B cell (primary cell): ENCODE data around the gene NMU. TPM values are rescaled to one million over a fixed set of nuclear protein-coding genes. Genes with fewer than 3 reads are reported as not detected.

ENCODE experiments used
- ATAC-seq: fragments of 200-7000 bp; cut with Tn5 transposase; one replicate; pipeline ENCODE4 v1.10.0; 2021; ENCODE audit warnings: low read depth, mild to moderate bottlenecking, moderate number of reproducible peaks, moderate library complexity
- CTCF ChIA-PET: fragments of 350-600 bp; sonication (Branson Sonifier 250); formaldehyde crosslinking; loops from one replicate; lab custom pipeline; 2021; ENCODE audit warnings: antibody characterized with exemption, inconsistent platforms; lab: Charles Lee
- POLR2A ChIA-PET: fragments of 350-600 bp; sonication (Branson Sonifier 250); formaldehyde crosslinking; loops from one replicate; lab custom pipeline; 2021; ENCODE audit warnings: antibody characterized with exemption; lab: Charles Lee
- DNase-seq: peaks from one replicate; pipeline ENCODE4 v3.0.0; 2013
- H2AFZ ChIP-seq: 2 replicates; pipeline ENCODE4 v1.6.1; 2012; ENCODE audit warnings: mild to moderate bottlenecking, low read depth, low read length; ENCODE audit not compliant: insufficient read depth, poor library complexity, severe bottlenecking
- H3K27ac ChIP-seq, 2 donors: 1 replicate in 1 of 2; 2 replicates in 1 of 2; pipeline ENCODE4 v1.5.1; 2012 to 2013; ENCODE audit warnings: low read length in 2 of 2, mild to moderate bottlenecking in 2 of 2, moderate library complexity in 1 of 2
- H3K27me3 ChIP-seq, 4 experiments: fragments of 200-600 bp in 1 of 4; sonication (generic) in 1 of 4; replicated peaks in 1 of 4; 1 replicate in 2 of 4; 2 replicates in 2 of 4; pipeline versions ENCODE4 v1.6.1 to v1.7.0; 2013 to 2016; ENCODE audit warnings: low read length in 3 of 4, mild to moderate bottlenecking in 2 of 4, mixed read lengths in 1 of 4, moderate library complexity in 1 of 4; ENCODE audit not compliant: insufficient read depth in 4 of 4, control insufficient read depth in 3 of 4; ENCODE audit errors: control extremely low read depth in 1 of 4
- H3K36me3 ChIP-seq, 2 experiments: replicated peaks in 1 of 2; 1 replicate in 1 of 2; 2 replicates in 1 of 2; pipeline versions ENCODE4 v1.6.1 to v1.7.1; 2013; ENCODE audit warnings: low read length in 1 of 2; ENCODE audit not compliant: insufficient read depth in 2 of 2, control insufficient read depth in 1 of 2; ENCODE audit errors: control extremely low read depth in 1 of 2, extremely low read depth in 1 of 2
- H3K4me1 ChIP-seq, 2 donors: fragments of 200-600 bp in 1 of 2; sonication (generic) in 1 of 2; 1 replicate in 1 of 2; 2 replicates in 1 of 2; pipeline versions ENCODE4 v1.5.1 to v1.6.1; 2013 to 2017; ENCODE audit warnings: low read length in 2 of 2; ENCODE audit not compliant: control insufficient read depth in 2 of 2, insufficient read depth in 2 of 2
- H3K4me2 ChIP-seq: replicated peaks from 2 replicates; pipeline ENCODE3; 2012; ENCODE audit warnings: mild to moderate bottlenecking, low read depth, low read length; ENCODE audit not compliant: poor library complexity, severe bottlenecking
- H3K4me3 ChIP-seq, 5 experiments: fragments of 200-600 bp in 1 of 5; sonication (generic) in 1 of 5; 1 replicate in 3 of 5; 2 replicates in 2 of 5; pipeline versions ENCODE4 v1.5.1 to v1.7.0; 2011 to 2016; ENCODE audit warnings: low read length in 4 of 5, mild to moderate bottlenecking in 4 of 5, low read depth in 2 of 5, control low read depth in 1 of 5, moderate library complexity in 1 of 5; ENCODE audit not compliant: insufficient read depth in 1 of 5; ENCODE audit errors: control extremely low read depth in 1 of 5, extremely low read depth in 1 of 5
- H3K79me2 ChIP-seq: fragments of 200-600 bp; sonication (generic); one replicate; pipeline ENCODE4 v1.6.0; 2016; ENCODE audit warnings: low read length; ENCODE audit not compliant: control insufficient read depth, insufficient read depth
- H3K9ac ChIP-seq: fragments of 200-600 bp; sonication (generic); 2 replicates; pipeline ENCODE4 v1.6.1; 2017; ENCODE audit warnings: mild to moderate bottlenecking, low read length, moderate library complexity
- H3K9me3 ChIP-seq, 3 donors: one replicate each; pipeline versions ENCODE4 v1.6.1 to v1.7.1; 2013; ENCODE audit warnings: low read length in 2 of 3; ENCODE audit not compliant: control insufficient read depth in 2 of 3, insufficient read depth in 1 of 3; ENCODE audit errors: control extremely low read depth in 1 of 3
- H4K20me1 ChIP-seq: 2 replicates; pipeline ENCODE4 v1.6.0; 2012; ENCODE audit warnings: mild to moderate bottlenecking, low read length; ENCODE audit not compliant: insufficient read depth, control insufficient read depth, poor library complexity, severe bottlenecking
- H3K27ac Mint-ChIP-seq: one replicate; pipeline ENCODE4 v1.8.0; 2021; ENCODE audit warnings: mixed read lengths
- H3K27me3 Mint-ChIP-seq: one replicate; pipeline ENCODE4 v1.8.0; 2021; ENCODE audit warnings: mixed read lengths
- H3K4me1 Mint-ChIP-seq: one replicate; pipeline ENCODE4 v1.8.0; 2021; ENCODE audit warnings: mixed read lengths
- H3K4me3 Mint-ChIP-seq: one replicate; pipeline ENCODE4 v1.8.0; 2021; ENCODE audit warnings: mixed read lengths
- H3K9me3 Mint-ChIP-seq: one replicate; pipeline ENCODE4 v1.8.0; 2022; ENCODE audit warnings: mixed read lengths; ENCODE audit not compliant: insufficient read depth
- CTCF ChIP-seq: fragments of 200-600 bp; IDR thresholded peaks from one replicate; pipeline ENCODE4 v1.8.0; 2022; ENCODE audit warnings: antibody characterized with exemption, mild to moderate bottlenecking
- EZH2 ChIP-seq: IDR thresholded peaks from 2 replicates; pipeline ENCODE4 v1.6.1; 2012; ENCODE audit warnings: borderline replicate concordance, low read depth, mild to moderate bottlenecking, moderate library complexity, low read length; ENCODE audit not compliant: insufficient read depth, poor library complexity, severe bottlenecking
- WGBS: methylation state at CpG from one replicate; pipeline ENCODE4 v1.1.5; 2013; ENCODE audit warnings: missing lambda C conversion rate; ENCODE audit not compliant: insufficient coverage; 5-methylcytosine and 5-hydroxymethylcytosine counted together
- intact Hi-C: fragments of 100-400 bp; cut with micrococcal nuclease; formaldehyde crosslinking; loops from one replicate; pipeline ENCODE4 v1.10.0; 2022
- polyA plus RNA-seq: library from polyadenylated mRNA; depleted of rRNA; stranded (reverse); fragments of >200 nt; gene quantifications from 2 replicates; pipeline ENCODE4 v1.2.3, GENCODE V29; 2012
- total RNA-seq, 2 donors: library from RNA; stranded (reverse); fragments of 120-200 nt in 1 of 2; gene quantifications; 1 replicate in 1 of 2; 2 replicates in 1 of 2; pipeline versions ENCODE4 v1.2.3 to v1.2.4, GENCODE V29; 2013 to 2022

Gene NMU
- total and polyA plus RNA-seq, 2 donors (not counting 1 experiment from before 2014, with no cell fraction given): not detected

DNA sequence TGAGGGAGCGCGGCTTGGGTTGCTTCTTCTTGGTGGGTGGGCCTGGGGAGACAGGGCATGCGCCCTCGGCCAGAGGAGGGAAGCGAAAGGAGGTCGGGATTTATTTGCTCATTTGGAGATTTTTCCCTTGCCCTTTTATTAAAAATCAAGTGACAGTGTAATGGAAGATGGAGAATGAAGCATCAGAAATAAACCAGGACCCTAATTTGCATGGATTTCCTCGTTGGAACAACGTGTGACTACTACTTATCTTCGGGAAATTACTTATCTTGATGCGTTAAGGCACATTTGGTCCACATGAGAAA is 88.7 kb downstream of the NMU start:
- Mint-ChIP-seq H3K27me3 (peaks cover 6% of the 10 kb centered on the region), H3K27ac (peak overlapping the region; percentile 93), H3K4me1 (peaks cover 30% of the 10 kb centered on the region), H3K9me3 (no peaks in the 10 kb centered on the region), H3K4me3 (peak overlapping the region; percentile 97)
- peak overlapping the region; percentile 85 for H3K9ac ChIP-seq
- H3K4me2 ChIP-seq: peak overlapping the region; percentile 95
- intact Hi-C loops: loop anchor here (2.0 to 10.0 kb wide), 3 partner anchors 917 to 1431 kb away; partner anchors contain the start of genes POLR2B, REST and SRP72
- POLR2A ChIA-PET: no interaction called here
- H3K27ac ChIP-seq: peak overlapping the region; percentile 59 to 77
- H3K4me1 ChIP-seq: peaks cover 6 to 9% of the 10 kb centered on the region in 2 donors
- H3K9me3 ChIP-seq: peaks cover 0 to 3% (median 0%) of the 10 kb centered on the region in 3 donors
- no peaks in the 10 kb centered on the region for H3K36me3 ChIP-seq
- WGBS: 0% methylated on average over 2 of the region's 10 CpGs
- CTCF ChIA-PET: interaction anchor here (0.8 kb wide), 1 partner anchor 199 kb away, joined by 4 read pairs; no protein-coding TSS in a partner anchor
- TF ChIP-seq CTCF: no peak
- TF ChIP-seq EZH2: no peak
- peaks cover 5% of the 10 kb centered on the region for H4K20me1 ChIP-seq
- no peaks in the 10 kb centered on the region for H3K27me3 ChIP-seq
- peak overlapping the region; percentile 97 for H2AFZ ChIP-seq
- peak overlapping the region; percentile 67 to 95 (median 79) for H3K4me3 ChIP-seq
- H3K79me2 ChIP-seq: peaks cover 27% of the 10 kb centered on the region
- DNase-seq (no peak), ATAC-seq (no peak)

DNA sequence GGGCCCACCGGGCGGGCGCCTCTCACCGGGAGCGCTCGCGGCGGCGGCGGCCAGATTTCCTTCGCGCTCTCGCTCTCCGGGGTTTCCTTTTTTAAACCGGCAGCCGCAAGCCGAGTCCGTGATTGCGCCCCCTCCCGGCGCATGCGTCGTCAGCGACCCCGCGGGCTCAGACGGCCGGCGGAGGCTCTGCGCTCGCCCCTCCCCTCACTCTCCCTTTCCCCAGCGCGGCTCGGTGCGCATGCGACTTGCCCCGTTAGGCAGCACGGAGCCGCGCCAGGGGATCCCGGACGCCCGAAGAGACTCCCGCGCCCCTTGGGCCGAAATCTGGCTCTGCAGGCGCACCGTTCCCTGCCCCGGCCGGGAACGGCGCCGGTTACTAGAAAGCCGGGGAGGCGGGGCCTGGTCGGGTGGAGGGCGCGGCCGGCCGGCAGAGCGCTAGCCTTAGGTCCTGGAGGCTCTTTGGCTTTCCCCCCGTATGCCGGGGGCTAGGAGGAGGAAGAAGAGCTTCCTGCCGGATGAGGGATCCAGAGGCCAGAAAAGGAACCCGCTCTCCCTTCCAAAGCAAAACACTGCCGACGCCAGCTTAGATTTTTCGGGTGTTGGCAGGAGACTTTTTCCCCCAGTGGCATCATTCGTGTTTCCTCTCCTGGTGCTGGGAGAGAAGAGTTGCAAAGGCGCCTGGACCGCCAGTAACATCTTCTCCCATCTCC is 89.2 kb downstream of the NMU start, which contains the start of gene CLOCK:
Gene CLOCK, minus strand, starts transcription at position 154 of the 710 bp plus-strand sequence. CDS start 64,124 bp downstream, outside the sequence.
- Histone ChIP-seq H3K4me2 (peak within 1 kb of the TSS; percentile 95), H3K27ac (peak within 1 kb of the TSS; percentile 59 to 84), H4K20me1 (peaks cover 5% of the 10 kb centered on the region), H3K9me3 (peaks cover 0 to 2% (median 0%) of the 10 kb centered on the region in 3 donors), H3K4me3 (peak within 1 kb of the TSS; percentile 67 to 95 (median 79)), H3K79me2 (peaks cover 28% of the 10 kb centered on the region), H3K9ac (peak within 1 kb of the TSS; percentile 85), H3K4me1 (peaks cover 6 to 9% of the 10 kb centered on the region in 2 donors), H2AFZ (peak within 1 kb of the TSS; percentile 97), H3K27me3 (no peaks in the 10 kb centered on the region), H3K36me3 (no peaks in the 10 kb centered on the region)
- no peaks in the 10 kb centered on the region for H3K9me3 Mint-ChIP-seq
- peak within 1 kb of the TSS; percentile 97 for H3K4me3 Mint-ChIP-seq
- TF ChIP-seq EZH2 (no peak), CTCF (peak; percentile 58)
- H3K27me3 Mint-ChIP-seq: peaks cover 6% of the 10 kb centered on the region
- ChIA-PET CTCF (interaction anchor here (0.8 to 2.3 kb wide), 5 partner anchors 9 to 201 kb away, joined by 3 to 7 read pairs (median 4); partner anchors contain the start of genes SRD5A3 and TMEM165), POLR2A (interaction anchor here (0.6 to 1.6 kb wide), 6 partner anchors 151 to 997 kb away, joined by 3 to 14 read pairs (median 7); partner anchors contain the start of genes CEP135, PAICS, SRD5A3 and TMEM165)
- ATAC-seq (peak; percentile 75), DNase-seq (peak; percentile 94)
- peak within 1 kb of the TSS; percentile 96 for H3K27ac Mint-ChIP-seq
- peaks cover 31% of the 10 kb centered on the region for H3K4me1 Mint-ChIP-seq
- intact Hi-C loops: loop anchor here (1.0 to 10.0 kb wide), 7 partner anchors 152 to 1432 kb away; partner anchors contain the start of genes CEP135, EXOC1, POLR2B and REST
- WGBS: under 1% methylated on average over 63 of the region's 71 CpGs
